ENCODE results near the gene GNAI1. TPM values are rescaled to one million over a fixed set of nuclear protein-coding genes. Genes with fewer than 3 reads are reported as not detected.

The GNAI1 gene
- total and polyA plus RNA-seq, 2 of the 13 experiments (the other 11 are each of a cell fraction or from before 2014, with no cell fraction given) = 3.5 to 5.7 TPM

DNA sequence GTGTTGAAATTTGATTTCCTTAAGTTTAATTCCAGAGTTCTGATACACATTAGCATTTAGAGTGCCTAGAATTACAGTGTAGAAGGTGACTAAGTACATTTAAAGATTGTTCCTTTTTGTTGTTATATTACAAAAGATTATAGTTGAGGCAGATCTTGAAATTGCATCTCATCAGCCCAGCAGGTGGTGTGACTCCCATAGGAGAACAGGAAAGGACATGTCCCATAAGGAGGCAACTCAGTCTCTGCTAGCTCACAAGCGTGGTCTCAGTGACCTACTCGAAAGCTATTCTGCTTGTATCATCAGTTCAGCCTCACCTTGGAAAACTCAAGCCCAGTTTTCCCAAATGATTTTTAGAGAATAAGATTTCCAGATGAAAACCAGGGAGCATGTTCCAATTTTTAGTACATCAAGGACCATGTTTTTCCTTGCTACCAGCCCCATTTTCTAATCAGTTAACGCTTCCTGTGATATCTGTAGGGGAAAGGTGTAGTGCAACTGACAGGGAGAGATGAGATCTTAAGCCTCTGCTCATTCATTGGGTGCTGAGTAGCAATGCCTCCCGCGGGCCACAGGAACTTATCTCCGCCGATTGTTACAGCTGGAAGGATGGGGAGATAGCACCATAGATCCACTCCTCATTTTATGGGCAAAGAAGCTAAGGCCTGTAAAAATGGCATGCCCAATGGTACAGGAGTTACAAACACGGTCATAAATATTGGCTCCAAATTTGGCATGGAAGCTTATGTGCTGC lies 1.1 kb upstream of the GNAI1 start:
- peak; percentile 13; the same call in 1 of the 3 replicates for ATAC-seq
- no TSS peak for BruUV-seq (replicated peaks)

DNA sequence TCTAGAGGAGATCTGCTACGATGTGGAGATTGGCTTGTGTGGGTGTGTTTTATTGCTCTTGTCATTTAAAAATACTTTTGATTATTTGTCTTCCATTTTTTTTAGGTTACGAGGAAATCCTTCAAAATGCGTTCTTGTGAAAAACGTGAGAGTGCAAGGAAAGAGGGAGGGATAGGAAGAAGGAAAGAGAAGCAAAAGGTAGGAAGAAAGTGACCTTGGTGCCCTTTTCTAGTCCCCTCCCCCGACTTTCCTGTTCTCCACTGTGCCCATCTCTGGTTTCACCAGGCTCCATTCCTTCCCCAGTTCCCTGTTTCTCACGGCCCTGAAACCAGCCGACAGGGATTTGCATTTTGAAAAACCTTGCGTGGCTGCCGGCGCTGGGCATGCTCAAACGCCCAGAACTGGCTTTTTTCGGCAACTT lies 506 bp upstream of the GNAI1 start:
- no TSS peak for BruUV-seq (replicated peaks)
- no peak for FAIRE-seq
- peak; percentile 35; the same call in 2 of the 3 replicates for ATAC-seq
- TF ChIP-seq FOXC1 (CRISPR knock-in tag; IDR thresholded peaks at IDR 0.05; ENCODE audit: borderline replicate concordance) (no peak), CEBPG (CRISPR knock-in tag; IDR thresholded peaks at IDR 0.05) (no peak), ZNF83 (CRISPR knock-in tag; IDR thresholded peaks at IDR 0.05; ENCODE audit: borderline replicate concordance) (no peak), GABPA (IDR thresholded peaks at IDR 0.05; ENCODE audit: low read depth, low read length) (no peak), GABPA (CRISPR knock-in tag; IDR thresholded peaks at IDR 0.05; ENCODE audit: low read depth) (no peak), ZMYM2 (CRISPR knock-in tag; IDR thresholded peaks at IDR 0.05) (no peak), KAT2B (IDR thresholded peaks at IDR 0.05; ENCODE audit: borderline replicate concordance, low read depth, low read length) (no peak), NFIB (CRISPR knock-in tag; IDR thresholded peaks at IDR 0.05; ENCODE audit: borderline replicate concordance) (no peak)
- TF ChIP-seq, protein P1, sequence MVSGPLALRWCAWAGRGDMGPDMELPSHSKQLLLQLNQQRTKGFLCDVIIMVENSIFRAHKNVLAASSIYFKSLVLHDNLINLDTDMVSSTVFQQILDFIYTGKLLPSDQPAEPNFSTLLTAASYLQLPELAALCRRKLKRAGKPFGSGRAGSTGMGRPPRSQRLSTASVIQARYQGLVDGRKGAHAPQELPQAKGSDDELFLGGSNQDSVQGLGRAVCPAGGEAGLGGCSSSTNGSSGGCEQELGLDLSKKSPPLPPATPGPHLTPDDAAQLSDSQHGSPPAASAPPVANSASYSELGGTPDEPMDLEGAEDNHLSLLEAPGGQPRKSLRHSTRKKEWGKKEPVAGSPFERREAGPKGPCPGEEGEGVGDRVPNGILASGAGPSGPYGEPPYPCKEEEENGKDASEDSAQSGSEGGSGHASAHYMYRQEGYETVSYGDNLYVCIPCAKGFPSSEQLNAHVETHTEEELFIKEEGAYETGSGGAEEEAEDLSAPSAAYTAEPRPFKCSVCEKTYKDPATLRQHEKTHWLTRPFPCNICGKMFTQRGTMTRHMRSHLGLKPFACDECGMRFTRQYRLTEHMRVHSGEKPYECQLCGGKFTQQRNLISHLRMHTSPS (CRISPR knock-in tag; IDR thresholded peaks at IDR 0.05; ENCODE audit: low read depth) = no peak
- TF ChIP-seq, protein P2, sequence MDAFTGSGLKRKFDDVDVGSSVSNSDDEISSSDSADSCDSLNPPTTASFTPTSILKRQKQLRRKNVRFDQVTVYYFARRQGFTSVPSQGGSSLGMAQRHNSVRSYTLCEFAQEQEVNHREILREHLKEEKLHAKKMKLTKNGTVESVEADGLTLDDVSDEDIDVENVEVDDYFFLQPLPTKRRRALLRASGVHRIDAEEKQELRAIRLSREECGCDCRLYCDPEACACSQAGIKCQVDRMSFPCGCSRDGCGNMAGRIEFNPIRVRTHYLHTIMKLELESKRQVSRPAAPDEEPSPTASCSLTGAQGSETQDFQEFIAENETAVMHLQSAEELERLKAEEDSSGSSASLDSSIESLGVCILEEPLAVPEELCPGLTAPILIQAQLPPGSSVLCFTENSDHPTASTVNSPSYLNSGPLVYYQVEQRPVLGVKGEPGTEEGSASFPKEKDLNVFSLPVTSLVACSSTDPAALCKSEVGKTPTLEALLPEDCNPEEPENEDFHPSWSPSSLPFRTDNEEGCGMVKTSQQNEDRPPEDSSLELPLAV (CRISPR knock-in tag; conservative IDR thresholded peaks at IDR 0.05; ENCODE audit: low read depth) = no peak

More for the DNA sequence above, 1.1 kb upstream of the GNAI1 start:
- Histone ChIP-seq H3K9me3 (ENCODE audit: low read length) (no peaks in the 10 kb centered on the region), H2AFZ (ENCODE audit: low read length) (no peak overlapping the region), H3K9ac (ENCODE audit: insufficient read depth, low read depth, low read length) (no peak overlapping the region), H3K4me3 (replicated peaks in 1 of 3; ENCODE audit: insufficient read depth in 1 of 3, low read depth in 2 of 3, low read length in 3 of 3) (peak overlapping the region in 2 of 3 experiments; percentile 71 to 89; a peak in 3 of 6 replicates), H3K4me2 (ENCODE audit: low read depth, low read length) (peak overlapping the region; percentile 89), H3K79me2 (ENCODE audit: insufficient read depth, low read length) (peaks cover 2% of the 10 kb centered on the region), H3K4me1 (ENCODE audit: insufficient read depth, low read length) (peaks cover 31% of the 10 kb centered on the region), H3K27ac (ENCODE audit: extremely low read length, insufficient read depth, low read length) (no peak overlapping the region), H3K27me3 (ENCODE audit: control insufficient read depth in 1 of 2, insufficient read depth in 2 of 2, low read length in 2 of 2) (no peaks in the 10 kb centered on the region; a peak in 1 of 5 replicates), H3K36me3 (replicated peaks in 1 of 2; ENCODE audit: control insufficient read depth in 1 of 2, insufficient read depth in 2 of 2, low read length in 2 of 2) (no peaks in the 10 kb centered on the region), H4K20me1 (ENCODE audit: insufficient read depth, low read length) (no peaks in the 10 kb centered on the region)
- POLR2A ChIA-PET = interaction anchor here (0.9 kb wide), 1 partner anchor 75 kb away, joined by 3 read pairs; no protein-coding TSS in a partner anchor
- FAIRE-seq (peak; percentile 50), DNase-seq (ENCODE audit: low spot score) (peak; percentile 16)
- TF ChIP-seq CEBPG (CRISPR knock-in tag; IDR thresholded peaks at IDR 0.05) (no peak), STAG1 (CRISPR knock-in tag; IDR thresholded peaks at IDR 0.05) (peak; percentile 26; the same call in 1 of the 2 replicates), SMYD3 (CRISPR knock-in tag; IDR thresholded peaks at IDR 0.05) (no peak), ZNF350 (CRISPR knock-in tag; IDR thresholded peaks at IDR 0.05; ENCODE audit: borderline replicate concordance, low read depth) (no peak), CHD2 (IDR thresholded peaks at IDR 0.05; ENCODE audit: low read depth, low read length) (no peak), ISX (CRISPR knock-in tag; conservative IDR thresholded peaks at IDR 0.05) (no peak), FOSL2 (CRISPR knock-in tag; IDR thresholded peaks at IDR 0.05) (no peak), FIP1L1 (IDR thresholded peaks at IDR 0.05; ENCODE audit: borderline replicate concordance, insufficient read depth, low read depth, low read length) (no peak)
- intact Hi-C loops (cut with micrococcal nuclease; ENCODE audit: unreplicated experiment) (loop anchor here (1.0 to 10.0 kb wide), 6 partner anchors 38 to 521 kb away; no protein-coding TSS in a partner anchor), in situ Hi-C loops (cut with HindIII; ENCODE audit: extremely low pct_ligation_motif_present, low pct_unique_long_range_greater_than_20kb) (loop anchor here (5.0 to 10.0 kb wide), 2 partner anchors 151 to 259 kb away; no protein-coding TSS in a partner anchor)
- 49% methylated on average over 8 of the region's 8 CpGs for WGBS (ENCODE audit: low lambda C conversion rate)
- CTCF ChIA-PET (ENCODE audit: low intra/inter-chr PET ratio, low total read pairs) = interaction anchor here (0.7 to 2.9 kb wide), 4 partner anchors 155 to 321 kb away, joined by 3 to 15 read pairs (median 6); no protein-coding TSS in a partner anchor

More for the DNA sequence above, 506 bp upstream of the GNAI1 start:
- in situ Hi-C loops (cut with HindIII; ENCODE audit: extremely low pct_ligation_motif_present, low pct_unique_long_range_greater_than_20kb) (loop anchor here (5.0 to 10.0 kb wide), 2 partner anchors 151 to 258 kb away; no protein-coding TSS in a partner anchor), intact Hi-C loops (cut with micrococcal nuclease; ENCODE audit: unreplicated experiment) (loop anchor here (1.0 to 10.0 kb wide), 4 partner anchors 39 to 521 kb away; no protein-coding TSS in a partner anchor)
- peaks cover 36% of the 10 kb centered on the region for H3K4me1 ChIP-seq (ENCODE audit: insufficient read depth, low read length)
- H3K4me2 ChIP-seq (ENCODE audit: low read depth, low read length) = peak overlapping the region; percentile 89
- no peak overlapping the region for H2AFZ ChIP-seq (ENCODE audit: low read length)
- peaks cover 3% of the 10 kb centered on the region; the same call in 1 of the 2 replicates for H4K20me1 ChIP-seq (ENCODE audit: insufficient read depth, low read length)
- no peaks in the 10 kb centered on the region for H3K9me3 ChIP-seq (ENCODE audit: low read length)
- POLR2A ChIA-PET = interaction anchor here (0.9 kb wide), 1 partner anchor 74 kb away, joined by 3 read pairs; no protein-coding TSS in a partner anchor
- 14% methylated on average over 12 of the region's 12 CpGs for WGBS (ENCODE audit: low lambda C conversion rate)
- H3K27me3 ChIP-seq (ENCODE audit: control insufficient read depth in 1 of 2, insufficient read depth in 2 of 2, low read length in 2 of 2) = no peaks in the 10 kb centered on the region; a peak in 1 of 5 replicates
- H3K36me3 ChIP-seq (replicated peaks in 1 of 2; ENCODE audit: control insufficient read depth in 1 of 2, insufficient read depth in 2 of 2, low read length in 2 of 2) = no peaks in the 10 kb centered on the region
- peaks cover 2% of the 10 kb centered on the region for H3K79me2 ChIP-seq (ENCODE audit: insufficient read depth, low read length)
- DNase-seq (ENCODE audit: low spot score) = no peak
- no peak overlapping the region for H3K27ac ChIP-seq (ENCODE audit: extremely low read length, insufficient read depth, low read length)
- CTCF ChIA-PET (ENCODE audit: low intra/inter-chr PET ratio, low total read pairs) = interaction anchor here (1.1 to 2.9 kb wide), 5 partner anchors 74 to 320 kb away, joined by 3 to 15 read pairs (median 3); no protein-coding TSS in a partner anchor
- peak overlapping the region; percentile 71 to 89 (median 75); a peak in 5 of 6 replicates for H3K4me3 ChIP-seq (replicated peaks in 1 of 3; ENCODE audit: insufficient read depth in 1 of 3, low read depth in 2 of 3, low read length in 3 of 3)
- peak overlapping the region; percentile 53; the same call in 1 of the 2 replicates for H3K9ac ChIP-seq (ENCODE audit: insufficient read depth, low read depth, low read length)
